GM18499 (cell line): ENCODE measurements around the gene SLCO2B1.

Experiments used
- ATAC-seq: cut with Tn5 transposase; IDR thresholded peaks from one replicate; pipeline ENCODE4 v1.9.1; 2021; ENCODE audit warnings: moderate number of reproducible peaks; ENCODE audit not compliant: insufficient read depth, unreplicated experiment

Gene SLCO2B1

GRCh38 chr11:75190652-75191329 is 39.9 kb downstream of the SLCO2B1 start:
- no peak for ATAC-seq

- ATAC-seq: no peak
These were observed 40.4 kb downstream of the SLCO2B1 start for GRCh38 chr11:75191330-75191717.

- ATAC-seq: no peak
These were observed 42.4 kb downstream of the SLCO2B1 start for GRCh38 chr11:75193271-75193670.

GRCh38 chr11:75193711-75194110 is 42.8 kb downstream of the SLCO2B1 start:
- ATAC-seq: no peak

GRCh38 chr11:75194147-75194546 is 43.2 kb downstream of the SLCO2B1 start:
- no peak for ATAC-seq

GRCh38 chr11:75195167-75195962 is 44.5 kb downstream of the SLCO2B1 start:
- ATAC-seq: no peak

GRCh38 chr11:75196426-75196825 is 45.5 kb downstream of the SLCO2B1 start:
- ATAC-seq: no peak

- ATAC-seq: no peak
These were observed 46.8 kb downstream of the SLCO2B1 start for GRCh38 chr11:75197512-75198277.

GRCh38 chr11:75198278-75198973 is 47.5 kb downstream of the SLCO2B1 start:
- no peak for ATAC-seq

GRCh38 chr11:75199412-75199955 is 48.6 kb downstream of the SLCO2B1 start:
- no peak for ATAC-seq

- ATAC-seq: no peak
These were observed 49.1 kb downstream of the SLCO2B1 start for GRCh38 chr11:75200051-75200450.

- ATAC-seq: no peak
These were observed 49.6 kb downstream of the SLCO2B1 start for GRCh38 chr11:75200531-75200930.

GRCh38 chr11:75201771-75202170 is 50.9 kb downstream of the SLCO2B1 start:
- ATAC-seq: no peak

GRCh38 chr11:75202195-75202594 is 51.3 kb downstream of the SLCO2B1 start:
- no peak for ATAC-seq

- ATAC-seq: no peak
These were observed 52.2 kb downstream of the SLCO2B1 start for GRCh38 chr11:75203138-75203537.

GRCh38 chr11:75203641-75204011 is 52.7 kb downstream of the SLCO2B1 start:
- ATAC-seq: no peak

- no peak for ATAC-seq
These were observed 53.2 kb downstream of the SLCO2B1 start for GRCh38 chr11:75204012-75204674.

- no peak for ATAC-seq
These were observed 54.0 kb downstream of the SLCO2B1 start for GRCh38 chr11:75204685-75205563.

- no peak for ATAC-seq
These were observed 54.7 kb downstream of the SLCO2B1 start for GRCh38 chr11:75205564-75206020.
